CD14-positive monocyte (primary cell): Measurements from ENCODE around the gene EEF1AKMT3. TPM values are rescaled to one million over a fixed set of nuclear protein-coding genes. Genes with fewer than 3 reads are reported as not detected.

Source experiments
- DNase-seq, 3 donors: peaks; one replicate each; pipeline ENCODE4 v3.0.0-alpha.2; 2011 to 2022
- H2AFZ ChIP-seq: 2 replicates; pipeline ENCODE4 v1.6.0; 2012; ENCODE audit warnings: mild to moderate bottlenecking, low read depth, low read length, inconsistent platforms; ENCODE audit not compliant: insufficient read depth, poor library complexity, severe bottlenecking
- H3K27ac ChIP-seq, 2 donors: 1 replicate in 1 of 2; 2 replicates in 1 of 2; pipeline ENCODE4 v1.5.1; 2012 to 2013; ENCODE audit warnings: low read length in 2 of 2, control low read depth in 1 of 2, inconsistent platforms in 1 of 2, low read depth in 1 of 2, mild to moderate bottlenecking in 1 of 2
- H3K27me3 ChIP-seq, 2 donors: one replicate each; pipeline versions ENCODE4 v1.6.0 to v1.6.1; 2011 to 2013; ENCODE audit warnings: low read length in 2 of 2; ENCODE audit not compliant: control insufficient read depth in 2 of 2, insufficient read depth in 2 of 2
- H3K36me3 ChIP-seq, 2 donors: replicated peaks in 1 of 2; 1 replicate in 1 of 2; 2 replicates in 1 of 2; pipeline versions ENCODE4 v1.5.1 to v1.6.1; 2012 to 2013; ENCODE audit warnings: low read length in 2 of 2, control low read depth in 1 of 2, inconsistent platforms in 1 of 2, mild to moderate bottlenecking in 1 of 2; ENCODE audit not compliant: insufficient read depth in 2 of 2, control insufficient read depth in 1 of 2
- H3K4me1 ChIP-seq, 2 donors: 1 replicate in 1 of 2; 2 replicates in 1 of 2; pipeline versions ENCODE4 v1.5.1 to v1.6.1; 2012 to 2013; ENCODE audit warnings: low read length in 2 of 2, control low read depth in 1 of 2, inconsistent platforms in 1 of 2, mild to moderate bottlenecking in 1 of 2, moderate library complexity in 1 of 2; ENCODE audit not compliant: insufficient read depth in 2 of 2, control insufficient read depth in 1 of 2
- H3K4me2 ChIP-seq: replicated peaks from 2 replicates; pipeline ENCODE3; 2012; ENCODE audit warnings: low read length, moderate library complexity, mild to moderate bottlenecking; ENCODE audit not compliant: poor library complexity, severe bottlenecking; ENCODE audit errors: extremely low read depth
- H3K4me3 ChIP-seq, 3 experiments: fragments of 200-600 bp in 1 of 3; sonication (generic) in 1 of 3; replicated peaks in 1 of 3; 1 replicate in 2 of 3; 2 replicates in 1 of 3; pipeline ENCODE4 v1.5.1; 2011 to 2013; ENCODE audit warnings: low read length in 3 of 3, mild to moderate bottlenecking in 3 of 3, control low read depth in 2 of 3, low read depth in 2 of 3, inconsistent platforms in 1 of 3, moderate library complexity in 1 of 3
- H3K79me2 ChIP-seq: 2 replicates; pipeline ENCODE4 v1.6.0; 2012; ENCODE audit warnings: mild to moderate bottlenecking, control low read depth, inconsistent platforms, low read length, moderate library complexity; ENCODE audit not compliant: insufficient read depth
- H3K9ac ChIP-seq: 2 replicates; pipeline ENCODE4 v1.6.0; 2017; ENCODE audit warnings: low read length, mild to moderate bottlenecking; ENCODE audit not compliant: insufficient read depth, poor library complexity, severe bottlenecking
- H3K9me3 ChIP-seq, 2 donors: replicated peaks in 1 of 2; 1 replicate in 1 of 2; 2 replicates in 1 of 2; pipeline versions ENCODE4 v1.5.1 to v1.6.1; 2012 to 2013; ENCODE audit warnings: low read length in 2 of 2, control low read depth in 1 of 2; ENCODE audit not compliant: control insufficient read depth in 1 of 2, insufficient read depth in 1 of 2
- H4K20me1 ChIP-seq: 2 replicates; pipeline ENCODE4 v1.6.0; 2012; ENCODE audit warnings: mild to moderate bottlenecking, low read length, control low read depth, moderate library complexity; ENCODE audit not compliant: insufficient read depth
- H3K27ac Mint-ChIP-seq, 7 donors: one replicate each; pipeline ENCODE4 v1.8.0; 2020; ENCODE audit warnings: mild to moderate bottlenecking in 7 of 7, mixed read lengths in 7 of 7, moderate library complexity in 6 of 7, inconsistent platforms in 2 of 7
- H3K27me3 Mint-ChIP-seq, 3 donors: one replicate each; pipeline ENCODE4 v1.8.0; 2021 to 2022; ENCODE audit warnings: low read depth in 3 of 3, mild to moderate bottlenecking in 3 of 3, mixed read lengths in 3 of 3, moderate library complexity in 3 of 3, inconsistent platforms in 1 of 3
- H3K36me3 Mint-ChIP-seq, 2 donors: one replicate each; pipeline ENCODE4 v1.8.0; 2020; ENCODE audit warnings: mixed read lengths in 2 of 2, inconsistent platforms in 1 of 2, mild to moderate bottlenecking in 1 of 2
- H3K4me1 Mint-ChIP-seq: one replicate; pipeline ENCODE4 v1.8.0; 2020; ENCODE audit warnings: mild to moderate bottlenecking, mixed read lengths
- H3K4me3 Mint-ChIP-seq, 2 donors: one replicate each; pipeline ENCODE4 v1.8.0; 2020; ENCODE audit warnings: mild to moderate bottlenecking in 2 of 2, mixed read lengths in 2 of 2, moderate library complexity in 1 of 2
- H3K9me3 Mint-ChIP-seq, 7 donors: one replicate each; pipeline ENCODE4 v1.8.0; 2020 to 2022; ENCODE audit warnings: mixed read lengths in 7 of 7, mild to moderate bottlenecking in 6 of 7, moderate library complexity in 6 of 7, inconsistent platforms in 2 of 7
- WGBS: methylation state at CpG from one replicate; pipeline ENCODE4 v1.1.5; 2013; ENCODE audit warnings: missing lambda C conversion rate; ENCODE audit not compliant: insufficient coverage; 5-methylcytosine and 5-hydroxymethylcytosine counted together
- intact Hi-C, 2 donors: fragments of 100-400 bp; cut with micrococcal nuclease; formaldehyde crosslinking; loops; one replicate each; pipeline versions ENCODE4 v1.15.0 to v1.15.1; 2023
- polyA plus RNA-seq, 3 donors: library from polyadenylated mRNA; depleted of rRNA in 1 of 3; unstranded in 2 of 3; stranded (reverse) in 1 of 3; fragments of 300-500 nt in 2 of 3; fragments of >200 nt in 1 of 3; fragmentation: Illumina TruSeq in 2 of 3; gene quantifications; 1 replicate in 2 of 3; 2 replicates in 1 of 3; pipeline ENCODE4 v1.2.3, GENCODE V29; 2012 to 2021
- TF ChIP-seq, protein P1 (sequence below): fragments of 200-600 bp; IDR thresholded peaks from one replicate; pipeline ENCODE4 v1.8.0; 2022; ENCODE audit warnings: antibody characterized with exemption, mild to moderate bottlenecking

EEF1AKMT3 gene
- polyA plus RNA-seq, 3 donors = 3.4 to 4.2 (median 3.4) TPM

DNA sequence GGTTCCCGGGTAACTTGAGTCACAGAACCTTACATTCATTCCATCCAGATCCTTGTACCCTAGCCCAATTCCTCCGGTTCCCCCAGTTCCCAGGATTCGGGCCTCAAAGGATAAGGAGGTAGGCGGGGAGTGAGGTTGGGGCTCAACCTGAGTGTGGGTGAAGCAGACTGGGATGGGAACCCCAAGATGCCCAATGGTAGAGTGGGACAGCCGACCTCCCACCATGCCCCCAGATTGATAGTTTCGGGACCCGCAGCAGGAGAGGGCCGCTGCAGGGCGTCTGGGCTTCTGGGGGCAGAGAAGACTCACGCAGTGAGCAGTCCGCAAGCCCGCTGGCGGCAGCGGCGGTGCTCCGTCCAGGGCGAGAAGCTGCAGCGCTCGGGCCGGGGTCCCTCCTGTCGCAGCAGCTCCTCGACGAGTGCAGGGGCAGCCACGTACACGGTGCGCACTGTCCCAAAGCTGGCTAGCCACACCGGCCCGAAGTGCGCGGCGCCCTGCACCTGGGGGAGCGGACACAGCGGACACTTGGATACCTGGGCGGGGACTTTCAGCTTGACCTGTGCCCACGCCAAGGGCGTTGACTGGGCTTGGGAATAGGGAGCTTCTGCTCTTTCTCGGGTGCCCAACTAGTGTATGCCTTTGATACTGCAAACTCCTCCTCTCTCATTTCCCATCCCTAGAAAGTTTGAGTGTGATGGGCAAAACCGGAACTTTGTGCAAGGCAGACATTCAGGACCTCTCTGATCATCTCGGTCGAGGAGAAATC lies 6.5 kb upstream of the EEF1AKMT3 start:
- peaks cover 0 to 18% (median 5%) of the 10 kb centered on the region in 7 donors for H3K9me3 Mint-ChIP-seq
- Histone ChIP-seq H3K36me3 (peaks cover 0 to 6% of the 10 kb centered on the region in 2 donors), H2AFZ (peak overlapping the region; percentile 80), H3K4me1 (peaks cover 30 to 32% of the 10 kb centered on the region in 2 donors), H3K27me3 (peaks cover 37 to 56% of the 10 kb centered on the region in 2 donors), H3K9ac (no peak overlapping the region), H3K4me2 (peak overlapping the region; percentile 81), H4K20me1 (no peaks in the 10 kb centered on the region), H3K9me3 (peaks cover 0 to 13% of the 10 kb centered on the region in 2 donors), H3K79me2 (no peaks in the 10 kb centered on the region), H3K4me3 (peak overlapping the region in 2 of 3 experiments; percentile 41 to 73), H3K27ac (no peak overlapping the region)
- intact Hi-C loops = no loop called here
- H3K27ac Mint-ChIP-seq = no peak overlapping the region
- TF ChIP-seq, protein P1, sequence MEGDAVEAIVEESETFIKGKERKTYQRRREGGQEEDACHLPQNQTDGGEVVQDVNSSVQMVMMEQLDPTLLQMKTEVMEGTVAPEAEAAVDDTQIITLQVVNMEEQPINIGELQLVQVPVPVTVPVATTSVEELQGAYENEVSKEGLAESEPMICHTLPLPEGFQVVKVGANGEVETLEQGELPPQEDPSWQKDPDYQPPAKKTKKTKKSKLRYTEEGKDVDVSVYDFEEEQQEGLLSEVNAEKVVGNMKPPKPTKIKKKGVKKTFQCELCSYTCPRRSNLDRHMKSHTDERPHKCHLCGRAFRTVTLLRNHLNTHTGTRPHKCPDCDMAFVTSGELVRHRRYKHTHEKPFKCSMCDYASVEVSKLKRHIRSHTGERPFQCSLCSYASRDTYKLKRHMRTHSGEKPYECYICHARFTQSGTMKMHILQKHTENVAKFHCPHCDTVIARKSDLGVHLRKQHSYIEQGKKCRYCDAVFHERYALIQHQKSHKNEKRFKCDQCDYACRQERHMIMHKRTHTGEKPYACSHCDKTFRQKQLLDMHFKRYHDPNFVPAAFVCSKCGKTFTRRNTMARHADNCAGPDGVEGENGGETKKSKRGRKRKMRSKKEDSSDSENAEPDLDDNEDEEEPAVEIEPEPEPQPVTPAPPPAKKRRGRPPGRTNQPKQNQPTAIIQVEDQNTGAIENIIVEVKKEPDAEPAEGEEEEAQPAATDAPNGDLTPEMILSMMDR = no peak
- H3K27me3 Mint-ChIP-seq = peaks cover 51 to 55% (median 54%) of the 10 kb centered on the region in 3 donors
- WGBS = 3% methylated on average over 33 of the region's 40 CpGs
- DNase-seq = no peak
- H3K4me3 Mint-ChIP-seq = peak overlapping the region; percentile 67 to 95
- H3K4me1 Mint-ChIP-seq = peaks cover 35% of the 10 kb centered on the region
- H3K36me3 Mint-ChIP-seq = peaks cover 23 to 27% of the 10 kb centered on the region in 2 donors

DNA sequence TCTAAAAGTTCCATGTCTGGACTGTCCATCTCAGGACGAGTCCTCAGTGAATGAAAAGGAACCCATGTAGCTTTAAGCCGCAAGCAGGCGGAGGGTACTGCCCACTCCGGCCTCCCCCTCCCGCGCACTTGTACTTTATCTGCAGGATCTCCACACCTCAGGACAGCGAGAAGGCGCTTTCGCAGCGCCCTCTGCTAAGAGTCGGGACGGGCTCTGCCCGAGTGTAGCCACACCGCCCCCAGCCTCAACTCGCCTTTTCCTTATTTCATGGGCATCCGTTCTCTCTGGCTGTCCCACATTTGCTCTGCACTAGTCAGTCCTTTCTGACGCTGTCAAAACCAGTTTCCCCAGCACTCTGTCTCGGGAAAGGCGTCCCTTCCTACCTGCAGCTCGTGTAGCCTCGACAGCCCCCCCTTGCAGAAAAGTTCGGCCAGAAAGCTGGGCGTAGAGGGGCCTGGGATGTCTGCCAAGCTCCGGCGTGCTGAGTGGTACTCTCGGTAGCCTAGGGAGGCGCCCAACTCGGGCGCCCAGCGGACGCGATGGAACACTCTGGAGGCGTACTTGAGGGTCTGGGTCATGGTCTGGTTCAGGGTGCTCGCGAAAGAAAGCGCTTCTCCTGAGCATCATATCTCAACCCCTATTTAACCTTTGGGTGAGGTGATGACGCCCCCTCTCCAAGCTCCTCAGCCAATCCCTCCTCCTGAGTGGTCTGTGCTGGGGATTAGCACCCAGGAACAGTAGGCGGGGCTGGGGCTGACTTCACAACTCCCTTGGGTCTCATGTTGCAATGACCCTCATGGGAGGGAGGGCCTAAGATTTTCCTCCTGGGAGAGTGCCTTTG lies 5.7 kb upstream of the EEF1AKMT3 start, which contains the start of gene CYP27B1:
TSS of gene CYP27B1 (minus strand) at position 615 of the 841 bp plus-strand sequence. CDS start at position 578, 37 bp downstream.
- Histone ChIP-seq H4K20me1 (no peaks in the 10 kb centered on the region), H3K36me3 (peaks cover 0 to 6% of the 10 kb centered on the region in 2 donors), H3K4me3 (peak within 1 kb of the TSS in 1 of 3 experiments; percentile 73), H3K27me3 (peaks cover 37 to 56% of the 10 kb centered on the region in 2 donors), H3K9me3 (peaks cover 0 to 13% of the 10 kb centered on the region in 2 donors), H3K4me2 (peak within 1 kb of the TSS; percentile 81), H3K4me1 (peaks cover 36 to 40% of the 10 kb centered on the region in 2 donors), H3K9ac (no peak within 1 kb of the TSS), H3K27ac (no peak within 1 kb of the TSS), H2AFZ (peak within 1 kb of the TSS; percentile 43), H3K79me2 (no peaks in the 10 kb centered on the region)
- peaks cover 0 to 18% (median 5%) of the 10 kb centered on the region in 7 donors for H3K9me3 Mint-ChIP-seq
- peak within 1 kb of the TSS; percentile 47 to 95 for H3K4me3 Mint-ChIP-seq
- peaks cover 42% of the 10 kb centered on the region for H3K4me1 Mint-ChIP-seq
- TF ChIP-seq, protein P1 = no peak
- intact Hi-C loops = no loop called here
- peak within 1 kb of the TSS in 1 of 7 donors; percentile 41 for H3K27ac Mint-ChIP-seq
- 3% methylated on average over 32 of the region's 38 CpGs for WGBS
- peaks cover 23 to 27% of the 10 kb centered on the region in 2 donors for H3K36me3 Mint-ChIP-seq
- DNase-seq = no peak
- H3K27me3 Mint-ChIP-seq = peaks cover 51 to 55% (median 54%) of the 10 kb centered on the region in 3 donors
